AG09309 (cell line): ENCODE data around the gene PTPRC.

Experiments
- DNase-seq: peaks from one replicate; pipeline ENCODE4 v3.0.0-alpha.2; 2010; ENCODE audit warnings: low read depth
- H3K4me3 ChIP-seq: 2 replicates; pipeline ENCODE4 v1.5.1; 2011; ENCODE audit warnings: mild to moderate bottlenecking, low read depth, low read length, moderate library complexity; ENCODE audit not compliant: control insufficient read depth
- CTCF ChIP-seq: IDR thresholded peaks from 2 replicates; pipeline ENCODE4 v1.5.1; 2011; ENCODE audit warnings: mild to moderate bottlenecking, low read depth, low read length, inconsistent platforms; ENCODE audit not compliant: insufficient read depth, control insufficient read depth; ENCODE audit errors: missing control alignments

The PTPRC gene

GRCh38 chr1:198657550-198658064 lies 18.8 kb downstream of the PTPRC start:
- H3K4me3 ChIP-seq, result no peak overlapping the region
- TF ChIP-seq CTCF, result no peak
- DNase-seq, result peak; percentile 99

GRCh38 chr1:198660341-198661261 lies 21.8 kb downstream of the PTPRC start:
- no peak for DNase-seq
- TF ChIP-seq CTCF, result no peak
- H3K4me3 ChIP-seq, result no peak overlapping the region

- TF ChIP-seq CTCF, result no peak
- no peak overlapping the region for H3K4me3 ChIP-seq
- DNase-seq, result no peak
Measured at GRCh38 chr1:198662821-198663220, 24.0 kb downstream of the PTPRC start.

- H3K4me3 ChIP-seq, result no peak overlapping the region
- no peak for TF ChIP-seq CTCF
- DNase-seq, result no peak
Measured at GRCh38 chr1:198664068-198664788, 25.4 kb downstream of the PTPRC start.

GRCh38 chr1:198667186-198667585 lies 28.3 kb downstream of the PTPRC start:
- no peak overlapping the region for H3K4me3 ChIP-seq
- no peak for TF ChIP-seq CTCF
- no peak for DNase-seq

- no peak for TF ChIP-seq CTCF
- no peak overlapping the region for H3K4me3 ChIP-seq
- DNase-seq, result no peak
Measured at GRCh38 chr1:198667807-198668206, 29.0 kb downstream of the PTPRC start.
